NB4 (cell line): Measurements from ENCODE around the gene EFNA2.

ENCODE experiments used
- MYC ChIP-seq: IDR thresholded peaks from 2 replicates; pipeline ENCODE4 v1.6.1; 2011; ENCODE audit warnings: low read depth, low read length
- POLR2A ChIP-seq: IDR thresholded peaks from 2 replicates; pipeline ENCODE4 v1.6.1; 2011; ENCODE audit warnings: mild to moderate bottlenecking; ENCODE audit not compliant: insufficient read length; ENCODE audit errors: extremely low read depth

GRCh38 chr19:1282588-1283206 is 3.0 kb upstream of the EFNA2 start:
- TF ChIP-seq POLR2A: no peak
- no peak for TF ChIP-seq MYC
